HG02759 (cell line): ENCODE results near the gene RBM19.

Experiments
- ATAC-seq: cut with Tn5 transposase; IDR thresholded peaks from one replicate; pipeline ENCODE4 v1.9.1; 2021; ENCODE audit warnings: mild to moderate bottlenecking, moderate library complexity; ENCODE audit not compliant: unreplicated experiment

Gene RBM19

GRCh38 chr12:113788020-113788856 is 177.9 kb downstream of the RBM19 start:
- ATAC-seq, result no peak

DNA sequence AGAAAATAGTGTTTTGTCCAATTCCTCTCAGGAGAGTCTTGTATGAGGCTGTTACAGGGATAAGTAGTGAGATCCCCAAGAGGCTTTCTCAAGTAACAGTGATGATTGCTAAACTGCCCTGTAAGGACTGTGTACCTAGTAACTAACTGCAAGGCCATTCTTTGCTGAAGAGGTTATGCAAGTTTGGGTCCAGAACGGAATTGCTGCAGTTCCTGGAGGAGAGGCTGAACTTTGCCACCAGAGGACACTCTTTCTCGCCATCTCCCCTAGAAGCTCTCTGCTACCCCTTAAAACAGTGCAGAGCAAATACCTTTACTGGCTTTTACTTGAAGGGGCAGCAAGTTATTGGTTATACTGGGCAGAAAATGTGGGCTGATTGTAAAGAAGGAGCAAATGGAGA is 180.0 kb downstream of the RBM19 start:
- no peak for ATAC-seq

- ATAC-seq, result no peak
These were observed 182.3 kb downstream of the RBM19 start for GRCh38 chr12:113783811-113784210.

GRCh38 chr12:113782873-113783272 is 183.3 kb downstream of the RBM19 start:
- no peak for ATAC-seq

DNA sequence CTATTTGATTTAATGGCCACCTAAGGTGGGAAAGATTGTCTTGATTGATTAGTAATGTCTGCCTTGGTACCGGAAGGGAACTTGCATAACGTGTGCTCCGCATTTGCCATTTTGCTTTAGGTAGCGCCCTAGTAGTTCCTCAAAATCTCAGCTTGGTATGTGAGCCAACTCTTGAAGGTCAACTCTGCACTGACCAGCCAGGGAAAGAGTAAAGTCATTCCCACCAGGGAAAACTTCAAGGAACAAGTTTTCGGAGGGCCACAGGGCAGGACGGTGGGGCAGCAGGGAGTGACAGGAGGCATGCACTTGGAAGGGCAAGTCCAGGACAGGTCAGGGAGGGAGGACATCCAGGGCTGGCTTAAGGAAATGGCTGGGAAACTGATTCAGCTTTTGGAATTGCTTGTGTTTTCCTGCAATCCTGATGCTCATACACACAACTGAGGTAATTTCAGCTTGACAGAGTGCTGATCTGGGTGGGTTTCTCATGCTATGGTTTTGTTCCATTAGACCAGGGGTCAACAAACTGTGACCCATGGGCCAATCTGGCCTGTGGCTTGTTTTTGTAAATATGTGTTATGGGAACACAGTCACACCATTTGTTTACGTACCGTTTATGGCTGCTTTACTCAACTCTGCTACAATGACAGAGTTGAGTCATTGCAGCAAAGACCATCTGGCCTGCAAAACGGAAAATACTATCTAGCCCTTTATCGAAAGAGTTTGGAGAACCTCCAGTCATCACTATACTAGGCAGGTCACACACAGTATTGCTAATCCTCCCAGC is 184.5 kb downstream of the RBM19 start:
- ATAC-seq, result no peak

- ATAC-seq, result no peak
These were observed 186.4 kb downstream of the RBM19 start for GRCh38 chr12:113779774-113780173.

DNA sequence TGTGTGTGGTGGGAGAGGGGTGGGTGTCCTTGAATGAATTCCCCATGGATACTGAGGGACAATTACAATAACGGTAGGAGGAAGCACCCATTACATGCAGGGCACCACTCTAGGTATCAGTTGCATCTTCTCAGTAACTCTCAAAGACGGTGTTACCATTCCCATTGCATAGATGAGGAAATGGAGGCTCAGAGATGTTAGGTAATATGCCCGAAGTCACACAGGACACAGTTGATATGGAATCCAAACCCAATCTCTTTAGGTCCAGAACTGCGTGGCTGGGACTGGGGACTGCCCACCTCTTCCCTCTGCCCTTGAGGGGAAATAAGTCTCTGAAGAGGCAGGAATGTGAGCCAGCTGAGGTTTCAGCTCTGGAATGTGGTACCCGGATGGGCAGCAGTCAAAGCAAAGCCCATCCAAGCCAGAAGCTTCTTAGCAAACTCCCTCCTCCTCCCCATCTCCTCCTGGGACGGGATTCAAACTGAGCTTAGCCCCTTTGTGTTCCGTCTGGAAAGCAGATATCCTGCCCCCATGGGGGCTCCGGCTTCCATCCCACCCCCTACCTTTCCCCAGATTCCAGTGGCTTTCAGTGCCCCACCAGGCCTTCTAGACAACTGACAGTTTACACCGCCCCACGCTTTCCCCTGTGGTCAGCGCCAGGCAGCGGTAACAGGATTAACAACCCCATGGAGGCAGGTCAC is 187.5 kb downstream of the RBM19 start:
- no peak for ATAC-seq

- no peak for ATAC-seq
These were observed 188.4 kb downstream of the RBM19 start for GRCh38 chr12:113777751-113778150.

- ATAC-seq, result no peak
These were observed 189.6 kb downstream of the RBM19 start for GRCh38 chr12:113776536-113776935.

GRCh38 chr12:113774526-113774925 is 191.6 kb downstream of the RBM19 start:
- ATAC-seq, result no peak

DNA sequence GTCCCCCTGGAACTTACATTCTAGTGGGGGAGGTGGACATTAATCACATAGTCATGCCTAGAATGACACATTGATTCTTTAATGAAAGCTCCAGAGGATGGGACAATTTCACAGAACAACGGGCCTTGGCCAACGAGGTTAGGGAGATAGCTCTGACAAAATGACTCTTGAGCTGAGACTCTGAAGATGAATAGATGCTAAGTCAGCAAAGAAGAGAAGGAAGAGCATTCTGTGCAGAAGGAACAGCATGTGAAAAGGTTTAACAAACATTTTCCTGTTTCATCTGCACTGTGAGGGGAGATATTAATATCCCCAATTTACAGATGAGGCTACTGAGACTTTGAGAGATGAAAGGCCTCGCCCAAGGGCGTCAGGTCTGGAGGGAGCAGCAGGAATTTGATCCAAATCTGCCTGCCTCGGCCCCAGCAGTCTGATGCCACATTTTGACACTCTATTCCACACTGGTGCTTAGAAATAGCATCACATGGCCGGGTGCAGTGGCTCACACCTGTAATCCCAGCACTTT is 193.6 kb downstream of the RBM19 start:
- no peak for ATAC-seq

GRCh38 chr12:113770389-113770865 is 195.7 kb downstream of the RBM19 start:
- no peak for ATAC-seq

DNA sequence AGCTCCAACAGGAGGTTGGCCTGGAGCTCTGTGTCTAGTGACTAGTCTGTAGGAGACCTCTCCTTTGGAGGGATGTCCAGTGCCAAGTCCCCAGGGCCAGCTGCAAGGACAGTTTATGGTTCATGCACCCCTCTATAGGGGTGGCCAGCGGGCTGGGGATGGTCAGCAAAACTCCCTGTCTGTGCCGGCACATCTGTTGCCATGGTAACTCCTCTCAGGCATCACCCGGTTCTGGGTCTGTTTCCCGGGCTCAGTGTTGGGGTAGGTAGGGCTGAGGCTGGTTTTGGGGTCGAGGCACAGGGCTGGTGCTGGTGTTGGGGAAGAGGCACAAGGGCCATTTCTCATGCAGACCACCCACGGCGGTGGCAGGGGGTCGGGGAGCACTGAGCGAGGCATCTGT is 196.8 kb downstream of the RBM19 start:
- no peak for ATAC-seq

DNA sequence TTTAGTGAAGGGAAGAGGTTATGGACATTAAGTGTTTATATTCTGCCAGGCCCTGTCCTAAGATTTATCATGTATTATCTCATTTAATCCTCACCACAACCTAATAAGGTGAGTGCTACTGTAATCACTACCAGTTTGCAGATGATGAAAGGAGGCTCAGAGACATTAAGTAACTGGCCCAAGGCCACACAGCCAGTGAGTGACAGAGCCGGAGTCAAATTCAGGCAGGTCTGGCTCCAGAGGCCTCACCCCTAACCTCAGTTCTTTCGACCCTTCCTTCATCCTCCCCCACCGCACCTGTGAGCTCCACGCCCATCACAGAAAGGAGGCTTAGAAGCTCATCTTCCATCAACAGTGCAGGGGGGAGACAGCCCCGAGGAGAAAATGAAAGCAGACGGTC is 197.3 kb downstream of the RBM19 start:
- ATAC-seq, result no peak

DNA sequence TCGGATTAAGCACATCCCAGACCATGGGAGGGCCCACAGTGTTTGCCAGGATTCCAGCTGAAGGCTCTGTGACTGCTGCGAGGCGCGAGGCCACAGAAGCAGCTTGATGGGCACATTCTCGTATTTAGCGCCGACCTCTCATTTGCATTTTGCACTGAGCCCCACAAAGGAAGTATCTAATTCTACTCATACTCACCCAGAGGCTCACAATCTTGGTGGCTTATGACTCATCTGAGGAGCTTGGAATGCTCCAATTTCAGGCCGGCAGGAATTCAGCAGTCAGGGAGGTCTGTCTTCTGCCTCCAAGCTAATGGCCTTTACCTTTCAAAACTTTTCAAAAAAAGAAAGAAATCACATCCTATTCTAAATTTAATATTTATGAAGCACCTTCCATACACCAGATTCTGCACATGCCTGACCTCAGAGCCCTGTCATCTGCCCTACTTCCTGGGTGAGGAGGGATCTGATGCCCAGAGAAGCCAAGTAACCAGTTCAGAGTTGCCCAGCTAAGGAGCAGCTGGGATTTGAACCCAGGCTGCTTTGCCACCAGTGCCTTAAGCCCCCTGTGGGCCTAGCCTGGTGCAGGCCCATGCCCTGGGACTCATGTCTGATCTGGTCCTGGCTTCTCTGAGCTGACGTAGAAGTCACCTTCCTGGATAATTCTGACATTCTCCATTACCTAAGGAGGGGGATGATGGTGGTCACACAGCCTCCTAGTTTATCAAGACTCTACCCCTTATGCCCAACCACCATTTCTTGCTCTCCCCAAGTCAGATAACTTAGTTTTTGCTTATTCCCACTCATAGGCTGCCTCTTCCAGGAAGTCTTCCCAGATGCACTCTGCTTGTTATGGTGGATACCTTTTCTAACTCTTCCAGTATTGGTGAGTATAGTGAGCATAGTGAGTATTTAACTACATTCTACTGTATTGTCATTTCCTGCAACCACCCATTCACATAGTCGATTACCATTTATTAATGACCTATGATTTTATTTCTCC is 198.9 kb downstream of the RBM19 start:
- ATAC-seq, result no peak
